HG03558 (cell line): Measurements from ENCODE around the gene PEAR1.

Experiments
- ATAC-seq: cut with Tn5 transposase; IDR thresholded peaks from one replicate; pipeline ENCODE4 v1.9.1; 2021; ENCODE audit warnings: moderate number of reproducible peaks; ENCODE audit not compliant: unreplicated experiment; ENCODE audit errors: extremely low read depth

Gene PEAR1

DNA sequence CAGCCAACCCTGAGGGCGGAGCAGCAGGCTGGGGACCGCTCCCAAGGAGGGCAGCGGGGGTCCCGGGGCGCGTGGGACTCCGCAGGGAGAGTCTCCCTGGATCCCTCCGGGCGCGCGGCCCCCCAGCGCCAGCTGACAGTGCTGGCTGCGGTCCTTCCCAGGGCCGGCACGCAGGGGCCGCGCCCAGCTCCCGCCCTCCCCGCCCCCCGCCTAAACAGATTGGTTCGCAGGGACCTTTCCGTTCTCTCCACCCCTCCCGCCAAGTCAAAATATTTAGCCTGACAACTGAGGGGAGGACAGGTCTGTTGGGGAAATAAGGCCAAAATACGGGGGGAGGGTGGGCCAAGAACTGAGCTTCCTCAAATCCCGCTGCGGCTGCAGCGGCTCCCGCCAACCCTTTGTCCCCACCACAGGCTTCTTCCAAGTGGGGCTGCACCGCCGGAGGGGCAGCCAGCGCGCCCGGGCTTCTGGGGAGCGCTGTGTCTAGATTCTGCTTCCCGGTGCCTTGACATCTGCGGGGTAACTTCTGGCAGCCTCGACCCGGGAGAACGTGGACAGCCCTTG, 34.5 kb upstream of the PEAR1 start, which contains the start of gene INSRR:
INSRR (minus strand) TSS at position 159 of the 564 bp plus-strand sequence. CDS start 496 bp downstream, outside the sequence.
- no peak for ATAC-seq

- ATAC-seq = no peak
Measured at GRCh38 chr1:156859523-156860112, 33.9 kb upstream of the PEAR1 start.

- ATAC-seq = no peak
Measured at GRCh38 chr1:156860113-156860627, 33.3 kb upstream of the PEAR1 start.

GRCh38 chr1:156860628-156861423, 32.7 kb upstream of the PEAR1 start, which contains the start of gene NTRK1:
Gene NTRK1, plus strand, starts transcription at chr1:156860865. Its CDS starts 70 bp downstream, at chr1:156860935.
- no peak for ATAC-seq

- no peak for ATAC-seq
Measured at GRCh38 chr1:156862584-156862983, 30.9 kb upstream of the PEAR1 start.

GRCh38 chr1:156862997-156863599, 30.4 kb upstream of the PEAR1 start:
- ATAC-seq = no peak

DNA sequence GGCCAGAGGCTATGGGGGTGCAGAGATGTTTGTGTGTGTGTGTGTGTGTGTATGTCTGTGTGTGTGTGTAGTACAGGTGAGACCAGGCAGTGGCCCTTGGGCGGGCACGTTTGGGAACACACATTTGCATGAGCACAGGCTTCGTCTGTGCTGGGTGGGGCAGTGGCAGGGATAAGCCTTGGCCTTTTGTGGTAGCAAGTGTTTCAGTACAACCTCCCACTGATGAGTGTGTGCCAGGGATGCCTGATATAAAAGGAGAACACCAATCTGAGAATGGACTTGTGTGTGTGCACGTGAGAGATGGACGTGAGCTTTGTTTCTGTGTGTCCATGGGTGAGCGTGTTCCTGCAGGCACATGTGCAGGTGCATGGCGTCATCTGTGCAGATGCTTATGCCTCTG, 29.9 kb upstream of the PEAR1 start:
- no peak for ATAC-seq

- ATAC-seq = no peak
Measured at GRCh38 chr1:156864796-156865195, 28.7 kb upstream of the PEAR1 start.

- ATAC-seq = no peak
Measured at GRCh38 chr1:156865258-156865657, 28.3 kb upstream of the PEAR1 start.

DNA sequence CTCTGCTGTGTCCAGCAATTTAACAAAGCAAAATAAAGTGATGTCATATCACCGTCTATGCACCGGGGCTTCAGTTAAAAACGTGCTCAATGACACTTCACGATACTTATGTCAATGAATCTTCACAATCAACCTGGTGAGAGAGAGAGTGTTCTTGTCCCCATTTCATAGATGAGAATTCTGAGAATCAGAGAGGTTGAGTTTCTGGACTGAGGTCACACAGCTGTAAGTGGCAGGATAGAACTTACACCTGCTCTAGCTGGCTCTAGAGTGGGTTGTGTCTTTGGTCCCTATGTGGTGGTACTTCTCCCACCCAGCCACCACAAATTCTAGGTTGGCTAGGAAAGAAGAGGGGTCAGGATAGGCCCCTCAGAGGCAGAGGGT, 27.7 kb upstream of the PEAR1 start:
- no peak for ATAC-seq

DNA sequence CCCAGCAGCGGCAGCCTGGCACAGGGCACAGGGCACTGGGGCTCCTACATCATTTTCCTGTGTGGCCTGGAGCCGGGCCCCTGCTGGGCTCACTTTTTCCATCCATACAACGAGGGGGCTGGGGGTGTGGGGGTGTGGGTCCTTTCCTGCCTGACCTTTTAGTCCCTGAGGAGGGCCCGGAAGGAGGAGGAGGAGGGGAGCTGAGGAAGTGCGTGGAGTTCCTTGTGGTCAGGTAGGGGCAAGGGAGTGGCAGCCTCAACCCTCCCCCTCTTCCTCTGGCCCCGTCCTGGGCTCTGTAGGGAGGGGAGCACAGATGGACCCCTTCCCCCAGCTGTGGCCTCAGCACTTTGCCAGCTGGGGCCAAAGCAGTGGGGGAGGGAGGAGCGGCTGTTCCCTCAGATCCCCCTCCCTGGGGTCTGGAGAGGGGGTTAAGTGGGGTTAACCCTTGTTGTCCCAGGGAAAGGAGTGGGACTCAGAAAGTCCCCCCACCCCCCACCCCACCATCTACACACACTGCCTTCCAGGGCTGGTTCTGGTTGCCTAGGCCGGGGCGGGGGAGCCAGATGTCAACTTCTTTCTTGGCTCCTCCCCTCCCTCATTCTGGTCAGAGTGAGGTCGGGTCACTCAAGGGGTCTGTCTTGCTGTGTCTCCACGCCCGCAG, 27.1 kb upstream of the PEAR1 start:
- no peak for ATAC-seq

GRCh38 chr1:156868341-156868740, 25.2 kb upstream of the PEAR1 start:
- no peak for ATAC-seq

DNA sequence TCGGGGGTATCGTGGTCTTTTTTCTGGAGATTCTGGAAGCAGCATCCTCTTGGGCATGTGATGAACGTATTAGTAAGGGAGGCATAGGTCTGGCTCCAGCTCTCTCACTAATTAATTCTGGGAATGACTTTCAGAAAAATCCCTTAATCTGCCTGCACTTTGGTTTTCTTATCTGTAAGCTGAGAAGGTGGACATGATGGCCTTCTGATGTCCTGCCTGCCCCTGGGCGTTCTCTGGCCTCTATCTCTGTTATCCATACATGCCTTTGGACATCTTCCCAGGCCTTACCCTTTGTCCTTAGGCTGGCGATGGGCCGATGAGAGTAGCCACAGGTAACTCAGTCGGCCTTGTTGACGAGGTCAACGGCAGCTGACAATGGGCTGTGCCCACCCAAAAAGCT, 24.1 kb upstream of the PEAR1 start:
- no peak for ATAC-seq

DNA sequence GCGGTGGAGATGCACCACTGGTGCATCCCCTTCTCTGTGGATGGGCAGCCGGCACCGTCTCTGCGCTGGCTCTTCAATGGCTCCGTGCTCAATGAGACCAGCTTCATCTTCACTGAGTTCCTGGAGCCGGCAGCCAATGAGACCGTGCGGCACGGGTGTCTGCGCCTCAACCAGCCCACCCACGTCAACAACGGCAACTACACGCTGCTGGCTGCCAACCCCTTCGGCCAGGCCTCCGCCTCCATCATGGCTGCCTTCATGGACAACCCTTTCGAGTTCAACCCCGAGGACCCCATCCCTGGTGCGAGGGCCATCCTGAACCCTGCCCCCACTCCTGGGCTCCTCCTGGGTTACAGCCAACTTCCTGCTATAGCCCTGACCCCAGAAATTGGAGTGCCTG, 19.9 kb upstream of the PEAR1 start:
- no peak for ATAC-seq

DNA sequence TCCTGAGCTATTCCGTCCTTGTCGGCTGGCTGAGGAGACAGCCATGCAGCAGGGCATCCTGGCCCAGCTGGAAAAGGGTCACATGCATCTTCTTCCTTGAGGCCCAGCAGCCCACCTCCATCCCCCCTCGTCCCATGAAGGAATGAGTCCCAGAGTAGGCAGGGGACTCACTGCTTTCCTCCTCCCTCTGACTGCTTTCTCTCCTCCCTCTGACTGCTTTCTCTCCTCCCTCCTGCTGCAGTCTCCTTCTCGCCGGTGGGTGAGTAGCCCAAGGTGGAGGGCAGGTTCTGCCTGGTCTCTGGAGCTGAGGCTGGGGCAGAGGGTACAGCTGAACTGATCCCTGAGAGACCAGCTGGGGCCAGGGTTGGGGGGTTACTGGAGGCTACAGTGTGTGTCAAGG, 19.4 kb upstream of the PEAR1 start:
- no peak for ATAC-seq

GRCh38 chr1:156874572-156875340, 18.8 kb upstream of the PEAR1 start:
- no peak for ATAC-seq

DNA sequence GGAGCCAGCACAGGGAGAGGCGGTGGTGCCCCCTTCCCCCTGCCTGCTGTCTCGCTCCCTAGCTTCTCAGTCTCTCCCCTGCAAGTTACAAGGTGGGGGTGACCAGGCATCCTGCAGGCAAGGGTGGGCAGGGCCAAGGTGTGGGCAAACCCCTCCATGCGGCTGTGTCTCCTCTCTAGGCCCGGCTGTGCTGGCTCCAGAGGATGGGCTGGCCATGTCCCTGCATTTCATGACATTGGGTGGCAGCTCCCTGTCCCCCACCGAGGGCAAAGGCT, 18.2 kb upstream of the PEAR1 start:
- no peak for ATAC-seq

DNA sequence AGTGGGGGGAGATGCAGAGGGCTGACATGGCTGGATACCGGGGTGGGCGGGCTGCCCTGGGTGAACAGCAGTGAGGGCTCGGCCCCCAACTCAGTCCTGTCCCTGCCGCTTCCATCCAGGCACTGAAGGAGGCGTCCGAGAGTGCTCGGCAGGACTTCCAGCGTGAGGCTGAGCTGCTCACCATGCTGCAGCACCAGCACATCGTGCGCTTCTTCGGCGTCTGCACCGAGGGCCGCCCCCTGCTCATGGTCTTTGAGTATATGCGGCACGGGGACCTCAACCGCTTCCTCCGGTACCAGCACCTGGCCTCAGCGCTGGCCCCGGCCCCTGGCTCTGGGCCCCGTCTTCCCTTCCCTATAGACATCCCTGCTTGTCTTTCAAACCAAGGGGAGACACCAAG, 17.2 kb upstream of the PEAR1 start:
- ATAC-seq = no peak

- ATAC-seq = no peak
Measured at GRCh38 chr1:156877433-156878170, 15.9 kb upstream of the PEAR1 start.
